Tibial nerve (tissue), 4 donors: ENCODE data around the gene ARHGAP26. TPM values are rescaled to one million over a fixed set of nuclear protein-coding genes. Genes with fewer than 3 reads are reported as not detected.

Experiments
- DNase-seq, 2 donors: peaks; one replicate each; pipeline ENCODE4 v3.0.0-alpha.2; 2019; ENCODE audit warnings: low spot score in 2 of 2
- H3K27ac ChIP-seq, 4 donors: fragments of 200-600 bp; sonication (generic) in 3 of 4; one replicate each; pipeline ENCODE4 v1.5.1; 2017 to 2019; ENCODE audit warnings: mild to moderate bottlenecking in 1 of 4
- H3K27me3 ChIP-seq, 2 donors: fragments of 200-600 bp; sonication (generic) in 1 of 2; one replicate each; pipeline versions ENCODE4 v1.5.1 to v1.6.0; 2017 to 2019
- H3K36me3 ChIP-seq, 3 donors: fragments of 200-600 bp; sonication (generic); one replicate each; pipeline ENCODE4 v1.5.1; 2018 to 2019
- H3K4me1 ChIP-seq, 4 donors: fragments of 200-600 bp; sonication (generic) in 3 of 4; one replicate each; pipeline ENCODE4 v1.5.1; 2017 to 2019
- H3K4me3 ChIP-seq, 4 donors: fragments of 200-600 bp; sonication (generic) in 3 of 4; one replicate each; pipeline ENCODE4 v1.5.1; 2017 to 2019; ENCODE audit warnings: mild to moderate bottlenecking in 1 of 4, moderate library complexity in 1 of 4
- H3K9me3 ChIP-seq, 4 donors: fragments of 200-600 bp; sonication (generic) in 3 of 4; one replicate each; pipeline ENCODE4 v1.5.1; 2017 to 2019
- EP300 ChIP-seq, 2 donors: sonication (generic); formaldehyde crosslinking; IDR thresholded peaks; one replicate each; pipeline ENCODE4 v1.6.1; 2017; ENCODE audit warnings: antibody characterized with exemption in 2 of 2, mild to moderate bottlenecking in 1 of 2
- POLR2A ChIP-seq, 2 donors: fragments of 450-650 bp; IDR thresholded peaks; one replicate each; pipeline ENCODE4 v1.6.1; 2017; ENCODE audit warnings: antibody characterized with exemption in 2 of 2, mild to moderate bottlenecking in 2 of 2, moderate library complexity in 2 of 2
- WGBS, 2 donors: methylation state at CpG; one replicate each; pipeline ENCODE4 v1.1.5; 2018; 5-methylcytosine and 5-hydroxymethylcytosine counted together
- total RNA-seq, 4 donors: library from RNA; depleted of rRNA; stranded (reverse); fragments of >200 nt; gene quantifications; one replicate each; pipeline ENCODE4 v1.1.0, GENCODE V29; 2016
- TF ChIP-seq, protein P1 (sequence below), 5 experiments: fragments of 200-600 bp in 3 of 5; fragments of 450-650 bp in 2 of 5; sonication (generic) in 3 of 5; IDR thresholded peaks; one replicate each; pipeline ENCODE4 v1.5.1; 2016 to 2019; ENCODE audit warnings: antibody characterized with exemption in 5 of 5, mild to moderate bottlenecking in 3 of 5, moderate library complexity in 2 of 5

ARHGAP26 gene
- total RNA-seq, 4 donors from 2014 or later: 33.7 to 77.8 (median 57.8) TPM

DNA sequence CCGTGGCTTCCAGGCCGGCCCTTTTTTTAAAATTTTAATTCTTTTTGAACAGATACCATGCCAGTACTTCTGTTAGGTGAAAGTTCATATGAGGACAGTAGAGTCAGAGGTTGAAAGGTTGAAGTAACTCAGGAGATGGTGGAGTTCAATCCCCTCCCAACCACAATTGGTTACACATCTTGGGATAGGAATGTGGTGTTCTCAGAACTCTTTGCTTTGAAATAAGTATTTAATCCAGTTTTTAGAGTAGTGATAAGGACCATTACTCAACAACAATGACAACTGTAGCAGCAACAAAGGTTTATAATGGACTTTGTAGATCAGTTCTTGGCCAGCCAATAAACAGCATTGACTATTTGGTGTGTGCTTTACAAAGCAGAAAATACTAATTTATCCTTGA is 116.0 kb downstream of the ARHGAP26 start:
- no peaks in the 10 kb centered on the region for H3K9me3 ChIP-seq
- H3K4me1 ChIP-seq: peaks cover 0 to 36% (median 9%) of the 10 kb centered on the region in 4 donors
- TF ChIP-seq POLR2A (IDR thresholded peaks at IDR 0.05) (no peak), EP300 (IDR thresholded peaks at IDR 0.05) (no peak)
- TF ChIP-seq, protein P1, sequence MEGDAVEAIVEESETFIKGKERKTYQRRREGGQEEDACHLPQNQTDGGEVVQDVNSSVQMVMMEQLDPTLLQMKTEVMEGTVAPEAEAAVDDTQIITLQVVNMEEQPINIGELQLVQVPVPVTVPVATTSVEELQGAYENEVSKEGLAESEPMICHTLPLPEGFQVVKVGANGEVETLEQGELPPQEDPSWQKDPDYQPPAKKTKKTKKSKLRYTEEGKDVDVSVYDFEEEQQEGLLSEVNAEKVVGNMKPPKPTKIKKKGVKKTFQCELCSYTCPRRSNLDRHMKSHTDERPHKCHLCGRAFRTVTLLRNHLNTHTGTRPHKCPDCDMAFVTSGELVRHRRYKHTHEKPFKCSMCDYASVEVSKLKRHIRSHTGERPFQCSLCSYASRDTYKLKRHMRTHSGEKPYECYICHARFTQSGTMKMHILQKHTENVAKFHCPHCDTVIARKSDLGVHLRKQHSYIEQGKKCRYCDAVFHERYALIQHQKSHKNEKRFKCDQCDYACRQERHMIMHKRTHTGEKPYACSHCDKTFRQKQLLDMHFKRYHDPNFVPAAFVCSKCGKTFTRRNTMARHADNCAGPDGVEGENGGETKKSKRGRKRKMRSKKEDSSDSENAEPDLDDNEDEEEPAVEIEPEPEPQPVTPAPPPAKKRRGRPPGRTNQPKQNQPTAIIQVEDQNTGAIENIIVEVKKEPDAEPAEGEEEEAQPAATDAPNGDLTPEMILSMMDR (IDR thresholded peaks at IDR 0.05): no peak
- 34 to 63% methylated on average over 2 of the region's 2 CpGs for WGBS, 2 donors
- no peak overlapping the region for H3K4me3 ChIP-seq
- no peaks in the 10 kb centered on the region for H3K27me3 ChIP-seq
- H3K36me3 ChIP-seq: no peaks in the 10 kb centered on the region
- no peak for DNase-seq
- H3K27ac ChIP-seq: no peak overlapping the region

DNA sequence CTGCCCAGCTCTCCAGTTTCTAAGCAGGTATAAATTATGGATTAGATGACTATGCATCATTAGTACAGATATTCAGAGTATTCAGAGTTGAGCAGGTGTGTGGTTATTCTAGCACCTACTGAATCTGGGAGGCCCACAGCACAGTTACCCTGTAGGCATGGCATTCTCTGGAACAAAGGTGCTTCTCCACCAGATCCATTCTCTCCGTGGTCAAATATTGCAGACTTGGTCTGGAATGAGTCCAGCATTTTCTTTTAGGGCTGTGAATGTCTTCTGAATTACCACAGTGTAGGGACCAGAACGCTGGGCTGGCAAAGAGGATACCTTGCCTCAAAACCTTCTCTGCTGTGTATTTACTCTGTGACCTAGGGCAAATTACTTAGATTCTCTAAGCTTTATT is 116.8 kb downstream of the ARHGAP26 start:
- 35 to 58% methylated on average over 2 of the region's 2 CpGs for WGBS, 2 donors

DNA sequence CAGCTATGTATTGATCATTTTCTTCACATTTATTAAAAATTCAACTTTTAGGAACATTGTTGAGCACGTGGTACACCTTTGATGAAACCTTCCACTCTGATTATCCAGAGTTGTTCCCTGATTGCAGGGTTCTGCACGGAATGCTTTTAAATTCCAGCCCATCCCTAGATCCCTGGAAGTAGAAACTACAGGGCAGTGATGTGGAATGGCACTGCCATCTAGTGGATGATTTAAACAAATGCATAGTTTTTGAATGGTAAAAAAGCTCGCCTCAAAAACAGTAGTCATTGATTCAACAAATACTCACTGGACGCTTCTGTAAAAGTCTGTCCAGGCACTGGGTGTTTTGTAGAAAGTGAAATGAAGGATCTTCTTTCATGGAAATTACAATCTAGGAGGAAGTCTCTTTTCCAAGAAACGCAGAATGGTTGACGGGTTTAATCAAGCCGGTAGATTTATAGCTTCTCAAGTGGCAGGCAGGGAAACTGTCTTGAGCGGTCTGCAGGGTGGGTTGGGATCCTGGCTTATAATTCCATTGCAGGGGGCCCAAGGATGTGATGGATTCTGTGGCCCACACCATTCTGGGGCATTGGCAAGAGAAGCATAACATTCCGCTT is 118.4 kb downstream of the ARHGAP26 start:
- peaks cover 0 to 16% (median 3%) of the 10 kb centered on the region in 4 donors for H3K4me1 ChIP-seq
- no peak for TF ChIP-seq EP300 (IDR thresholded peaks at IDR 0.05)
- TF ChIP-seq POLR2A (IDR thresholded peaks at IDR 0.05): no peak
- TF ChIP-seq, protein P1 (IDR thresholded peaks at IDR 0.05): peak; percentile 61 to 83 (median 72)
- 21 to 25% methylated on average over 9 of the region's 9 CpGs for WGBS, 2 donors
- no peaks in the 10 kb centered on the region for H3K36me3 ChIP-seq
- no peaks in the 10 kb centered on the region for H3K9me3 ChIP-seq
- no peaks in the 10 kb centered on the region for H3K27me3 ChIP-seq
- H3K27ac ChIP-seq: peak overlapping the region in 1 of 4 donors; percentile 16
- no peak overlapping the region for H3K4me3 ChIP-seq
- DNase-seq: no peak

More for the DNA sequence above, 116.8 kb downstream of the ARHGAP26 start:
- Histone ChIP-seq H3K9me3 (no peaks in the 10 kb centered on the region), H3K27me3 (no peaks in the 10 kb centered on the region), H3K27ac (no peak overlapping the region), H3K4me1 (peaks cover 0 to 29% (median 7%) of the 10 kb centered on the region in 4 donors), H3K36me3 (no peaks in the 10 kb centered on the region), H3K4me3 (no peak overlapping the region)
- no peak for TF ChIP-seq POLR2A (IDR thresholded peaks at IDR 0.05)
- no peak for TF ChIP-seq EP300 (IDR thresholded peaks at IDR 0.05)
- TF ChIP-seq, protein P1 (IDR thresholded peaks at IDR 0.05): no peak
- no peak for DNase-seq

DNA sequence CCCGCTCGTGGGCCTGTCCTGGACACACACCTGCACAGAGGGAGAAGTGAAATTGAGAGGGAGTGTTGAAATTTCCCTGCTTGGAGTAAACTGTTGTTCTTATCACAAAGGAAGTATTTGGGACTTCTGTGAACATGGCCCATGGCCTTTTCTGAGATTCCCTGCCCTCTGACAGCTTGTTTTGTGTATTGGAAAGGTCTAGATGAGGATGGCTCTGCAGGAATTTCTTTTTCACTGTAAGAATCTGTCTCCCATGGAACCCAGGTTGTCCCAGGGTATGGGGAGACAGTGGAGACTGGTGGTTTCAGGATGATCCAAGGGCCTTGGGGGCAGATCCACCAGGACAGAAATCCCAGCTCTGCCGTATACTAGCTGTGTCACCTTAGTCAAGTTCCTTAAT is 121.8 kb downstream of the ARHGAP26 start:
- no peak overlapping the region for H3K27ac ChIP-seq
- no peak overlapping the region for H3K4me3 ChIP-seq
- H3K4me1 ChIP-seq: peaks cover 0 to 13% (median 3%) of the 10 kb centered on the region in 4 donors
- peaks cover 0 to 3% (median 0%) of the 10 kb centered on the region in 3 donors for H3K36me3 ChIP-seq
- TF ChIP-seq EP300 (IDR thresholded peaks at IDR 0.05) (no peak), POLR2A (IDR thresholded peaks at IDR 0.05) (no peak)
- TF ChIP-seq, protein P1 (IDR thresholded peaks at IDR 0.05): no peak
- H3K9me3 ChIP-seq: no peaks in the 10 kb centered on the region
- whole genome bisulfite sequencing, 2 donors: 81 to 88% methylated on average over 3 of the region's 3 CpGs
- no peak for DNase-seq
- H3K27me3 ChIP-seq: no peaks in the 10 kb centered on the region

DNA sequence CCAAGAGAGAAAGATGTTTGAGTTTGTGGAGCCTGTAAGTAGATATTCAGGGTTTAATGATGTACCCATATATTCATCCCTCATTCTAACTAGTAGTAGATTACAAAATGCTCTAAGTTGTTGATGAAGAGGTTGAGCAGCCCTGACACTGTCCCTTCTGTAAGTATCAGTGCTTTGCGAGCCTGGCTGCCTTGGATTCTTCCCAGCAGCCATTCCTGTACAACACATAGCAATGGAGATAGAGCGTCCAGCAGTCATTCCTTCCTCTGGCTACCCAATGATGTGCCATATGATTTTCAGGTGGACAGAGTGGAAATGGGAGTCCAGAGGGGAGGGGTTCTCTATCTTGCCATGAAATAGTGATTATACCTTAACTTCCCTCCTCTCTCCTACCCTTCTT is 124.1 kb downstream of the ARHGAP26 start:
- DNase-seq: no peak
- Histone ChIP-seq H3K36me3 (peaks cover 0 to 9% (median 0%) of the 10 kb centered on the region in 3 donors), H3K4me1 (no peaks in the 10 kb centered on the region), H3K27ac (no peak overlapping the region), H3K9me3 (no peaks in the 10 kb centered on the region), H3K4me3 (no peak overlapping the region), H3K27me3 (no peaks in the 10 kb centered on the region)
- 92 to 94% methylated on average over 2 of the region's 2 CpGs for WGBS, 2 donors
- TF ChIP-seq EP300 (IDR thresholded peaks at IDR 0.05) (no peak), POLR2A (IDR thresholded peaks at IDR 0.05) (no peak)
- TF ChIP-seq, protein P1 (IDR thresholded peaks at IDR 0.05): no peak
